GM12872 (cell line): ENCODE results near the gene RUNX2.

Experiments
- CTCF ChIP-seq: IDR thresholded peaks from 3 replicates; pipeline ENCODE4 v1.5.1; 2011; ENCODE audit warnings: low read depth, mild to moderate bottlenecking, low read length, moderate library complexity; ENCODE audit not compliant: insufficient read depth

The RUNX2 gene

DNA sequence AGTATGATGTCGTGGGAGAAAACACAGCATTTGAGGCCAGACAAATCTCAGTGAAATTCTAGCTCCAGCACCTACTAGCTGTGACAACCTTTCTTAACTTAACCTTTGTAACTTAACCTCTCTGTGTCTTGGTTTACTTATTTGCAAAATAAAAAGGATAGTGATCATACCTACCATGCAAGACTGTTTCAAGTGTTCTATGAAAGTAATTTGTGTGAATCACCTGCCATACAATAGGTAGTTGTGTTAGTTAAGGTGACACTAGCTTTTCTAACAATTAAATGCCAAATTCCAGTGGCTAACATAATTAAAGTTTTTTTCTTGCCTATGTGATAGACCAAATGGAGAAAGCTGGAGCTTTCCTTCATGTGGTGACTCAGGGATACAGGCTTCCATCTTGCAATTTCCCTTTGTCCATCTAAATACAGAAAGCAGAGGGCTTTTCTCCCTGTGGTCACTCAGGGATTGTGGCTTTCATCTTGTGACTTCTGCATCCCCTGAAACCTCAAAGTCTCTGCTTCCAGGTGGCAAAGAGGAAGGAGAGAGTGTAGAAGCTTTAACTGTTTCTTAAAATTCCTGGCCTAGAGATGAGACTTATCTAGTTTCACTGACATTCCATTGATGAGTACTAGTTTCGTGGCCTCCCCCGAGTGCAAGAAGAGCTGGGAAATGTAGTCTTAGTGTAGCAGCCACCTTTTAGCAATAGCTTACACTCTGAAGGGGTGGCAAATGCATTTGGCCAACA lies 376.1 kb downstream of the RUNX2 start:
- TF ChIP-seq CTCF: no peak

DNA sequence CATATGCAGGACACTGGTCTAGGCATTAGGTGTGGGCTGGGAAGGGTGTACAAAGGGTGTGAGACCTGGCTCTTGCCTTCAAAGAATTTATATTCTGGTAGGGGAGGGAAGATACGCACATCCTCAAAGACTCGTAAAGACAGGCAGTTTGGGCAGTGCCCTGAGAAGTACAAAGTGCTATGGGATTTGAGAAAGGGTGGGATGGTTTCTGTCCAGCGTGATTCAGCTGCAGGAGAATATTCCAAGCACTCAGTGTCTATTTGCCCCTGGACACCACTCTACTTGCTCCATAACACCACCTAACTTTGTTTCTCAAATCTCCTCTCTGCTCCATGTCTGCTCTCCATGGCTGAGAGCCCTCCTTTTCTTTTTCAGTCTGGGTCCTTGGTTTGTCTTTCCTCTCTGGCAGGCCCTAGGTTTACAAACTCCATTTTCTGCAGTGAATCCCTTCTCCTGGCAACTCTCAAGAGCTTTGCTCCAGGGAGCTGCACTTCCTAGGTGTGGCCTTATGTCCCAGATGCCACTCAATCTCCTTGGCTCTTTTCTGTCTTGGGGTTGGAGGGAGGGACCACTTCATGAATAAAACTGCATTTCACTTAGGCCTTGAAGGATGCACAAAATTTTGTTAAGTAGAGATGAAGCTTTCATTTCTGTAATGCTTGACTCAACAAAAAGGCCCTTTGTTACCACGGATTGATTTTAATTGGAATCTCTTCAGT lies 377.2 kb downstream of the RUNX2 start:
- no peak for TF ChIP-seq CTCF

DNA sequence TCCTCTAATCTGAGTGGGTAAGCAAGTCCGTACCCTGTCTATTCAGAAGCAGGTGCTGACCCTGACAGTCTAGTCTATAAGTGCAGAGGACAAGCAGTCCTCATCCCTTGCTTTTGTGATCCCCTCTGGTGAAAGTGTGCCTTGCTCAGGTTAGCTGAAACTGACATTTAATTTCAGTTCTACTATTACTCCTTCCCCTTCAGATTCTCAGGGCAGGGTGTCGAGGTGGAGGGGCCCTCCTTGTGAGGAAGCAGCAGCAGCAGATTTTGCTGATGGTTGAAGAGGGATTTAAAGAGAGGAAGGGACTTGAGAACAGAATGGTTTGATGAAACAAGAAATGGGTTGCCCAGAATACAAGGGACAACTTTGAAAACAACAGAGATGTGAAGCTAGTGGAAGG lies 378.2 kb downstream of the RUNX2 start:
- no peak for TF ChIP-seq CTCF

DNA sequence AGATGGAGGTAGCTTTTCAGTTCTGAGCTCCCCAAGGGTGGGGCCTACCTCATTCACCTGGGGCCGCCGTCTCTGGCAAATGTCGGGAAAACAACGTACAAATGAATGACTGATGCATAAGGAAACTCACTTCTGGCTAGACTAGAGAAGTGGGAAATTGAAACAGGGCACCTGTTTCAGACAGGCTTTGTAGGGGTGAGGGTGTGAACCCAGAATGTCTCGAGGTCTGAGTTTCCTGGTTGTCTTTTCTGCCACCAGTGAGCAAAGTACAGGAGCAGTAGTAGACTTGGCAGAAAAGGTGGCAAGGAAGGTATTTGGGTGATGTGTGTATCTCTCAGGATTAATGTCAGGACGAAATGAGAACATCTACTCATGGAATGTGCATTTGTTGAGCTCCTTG lies 379.0 kb downstream of the RUNX2 start:
- no peak for TF ChIP-seq CTCF

GRCh38 chr6:45709781-45710220 lies 381.7 kb downstream of the RUNX2 start:
- TF ChIP-seq CTCF: no peak

- no peak for TF ChIP-seq CTCF
Observed at GRCh38 chr6:45710304-45710821, 382.2 kb downstream of the RUNX2 start.

GRCh38 chr6:45712076-45712475 lies 383.9 kb downstream of the RUNX2 start:
- TF ChIP-seq CTCF: no peak
